ENCODE data around the gene RHBDL2.

DNA sequence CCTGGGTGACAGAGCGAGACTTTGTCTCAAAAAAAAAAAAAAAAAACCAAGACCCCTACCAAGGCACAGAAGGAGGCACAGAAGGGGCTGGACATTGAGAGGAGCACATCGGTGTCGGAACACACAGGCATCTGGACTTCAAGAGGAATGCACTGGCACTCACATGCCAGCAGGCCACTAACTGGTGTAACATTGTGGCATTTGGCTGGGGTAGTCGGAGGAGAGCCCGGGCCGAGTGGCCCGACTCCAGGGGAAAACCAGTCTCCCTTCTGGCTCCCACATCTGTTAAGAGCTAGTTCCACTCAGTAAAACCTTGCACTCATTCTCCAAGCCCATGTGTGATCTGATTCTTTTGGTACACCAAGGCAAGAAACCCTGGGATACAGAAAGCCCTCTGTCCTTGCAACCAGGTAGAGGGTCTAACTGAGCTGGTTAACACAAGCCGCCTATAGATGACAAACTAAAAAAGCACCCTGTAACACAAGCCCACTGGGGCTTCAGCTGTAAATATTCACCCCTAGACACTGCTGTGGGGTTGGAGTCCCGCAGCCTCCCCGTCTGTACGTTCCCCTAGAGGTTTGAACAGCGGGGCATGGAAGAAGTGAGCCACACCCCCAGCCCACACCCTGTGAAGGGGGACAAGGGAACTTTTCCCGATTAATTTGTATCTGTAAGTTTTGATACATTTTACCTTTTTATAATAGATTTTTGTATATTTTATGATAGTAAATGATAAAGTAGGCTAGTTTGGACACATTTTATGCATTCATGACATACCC, 32.2 kb upstream of the RHBDL2 start:
- TF ChIP-seq TAF1 (IDR thresholded peaks at IDR 0.05; ENCODE audit: borderline replicate concordance, insufficient read depth, low read length) (no peak), POLR2AphosphoS5 (IDR thresholded peaks at IDR 0.05; ENCODE audit: low read depth, low read length) (no peak)

All from PFSK-1 (cell line).